Upper lobe of left lung (tissue), 6 donors: Measurements from ENCODE around the gene CLDN11. TPM values are rescaled to one million over a fixed set of nuclear protein-coding genes. Genes with fewer than 3 reads are reported as not detected.

Experiments
- ATAC-seq, 2 donors: fragments of 200-7000 bp; cut with Tn5 transposase; one replicate each; pipeline ENCODE4 v1.9.1; 2022; ENCODE audit warnings: mild to moderate bottlenecking in 2 of 2, moderate library complexity in 2 of 2; ENCODE audit not compliant: low FRiP score in 2 of 2
- DNase-seq, 2 donors: peaks; one replicate each; pipeline ENCODE4 v3.0.0-alpha.2; 2019 to 2020
- H3K27ac ChIP-seq, 4 donors: fragments of 200-600 bp; sonication (generic); one replicate each; pipeline ENCODE4 v1.5.1; 2016 to 2019
- H3K27me3 ChIP-seq, 4 donors: fragments of 200-600 bp; sonication (generic); one replicate each; pipeline ENCODE4 v1.5.1; 2017 to 2019
- H3K36me3 ChIP-seq, 4 donors: fragments of 200-600 bp; sonication (generic); one replicate each; pipeline ENCODE4 v1.5.1; 2016 to 2019
- H3K4me1 ChIP-seq, 4 donors: fragments of 200-600 bp; sonication (generic); one replicate each; pipeline ENCODE4 v1.5.1; 2018 to 2019
- H3K4me3 ChIP-seq, 4 donors: fragments of 200-600 bp; sonication (generic); one replicate each; pipeline ENCODE4 v1.5.1; 2017 to 2019; ENCODE audit warnings: mild to moderate bottlenecking in 2 of 4, moderate library complexity in 1 of 4
- H3K9me3 ChIP-seq, 4 donors: fragments of 200-600 bp; sonication (generic); one replicate each; pipeline ENCODE4 v1.5.1; 2018 to 2019
- CTCF ChIP-seq, 6 experiments: fragments of 450-650 bp in 4 of 6; fragments of 200-600 bp in 2 of 6; sonication (generic) in 2 of 6; IDR thresholded peaks; one replicate each; pipeline ENCODE4 v1.5.1; 2016 to 2019; ENCODE audit warnings: antibody characterized with exemption in 6 of 6
- EP300 ChIP-seq, 4 donors: sonication (generic); formaldehyde crosslinking; IDR thresholded peaks; one replicate each; pipeline ENCODE4 v1.5.1; 2017; ENCODE audit warnings: antibody characterized with exemption in 4 of 4, control low read depth in 2 of 4
- POLR2A ChIP-seq, 4 donors: fragments of 450-650 bp; IDR thresholded peaks; one replicate each; pipeline ENCODE4 v1.5.1; 2016 to 2017; ENCODE audit warnings: antibody characterized with exemption in 4 of 4, mild to moderate bottlenecking in 2 of 4
- POLR2AphosphoS5 ChIP-seq, 2 donors: sonication (generic); formaldehyde crosslinking; IDR thresholded peaks; one replicate each; pipeline ENCODE4 v1.5.1; 2017; ENCODE audit warnings: antibody characterized with exemption in 2 of 2
- WGBS, 2 donors: methylation state at CpG; one replicate each; pipeline ENCODE4 v1.1.5; 2017 to 2018; 5-methylcytosine and 5-hydroxymethylcytosine counted together
- total RNA-seq, 6 donors: library from RNA; depleted of rRNA in 4 of 6; stranded (reverse); fragments of >200 nt in 4 of 6; gene quantifications; one replicate each; pipeline versions ENCODE4 v1.1.0 to v1.2.1, GENCODE V29; 2016 to 2021
- donor health status: DM: no; HTN: no; CAD: no; lungs with moderate emphysema.
- donor health status: DM: no; HTN: yes; CAD: no; lungs with severe emphysema.

CLDN11 gene
- total RNA-seq, 6 donors from 2014 or later: 2.1 to 17.1 (median 6.0) TPM

DNA sequence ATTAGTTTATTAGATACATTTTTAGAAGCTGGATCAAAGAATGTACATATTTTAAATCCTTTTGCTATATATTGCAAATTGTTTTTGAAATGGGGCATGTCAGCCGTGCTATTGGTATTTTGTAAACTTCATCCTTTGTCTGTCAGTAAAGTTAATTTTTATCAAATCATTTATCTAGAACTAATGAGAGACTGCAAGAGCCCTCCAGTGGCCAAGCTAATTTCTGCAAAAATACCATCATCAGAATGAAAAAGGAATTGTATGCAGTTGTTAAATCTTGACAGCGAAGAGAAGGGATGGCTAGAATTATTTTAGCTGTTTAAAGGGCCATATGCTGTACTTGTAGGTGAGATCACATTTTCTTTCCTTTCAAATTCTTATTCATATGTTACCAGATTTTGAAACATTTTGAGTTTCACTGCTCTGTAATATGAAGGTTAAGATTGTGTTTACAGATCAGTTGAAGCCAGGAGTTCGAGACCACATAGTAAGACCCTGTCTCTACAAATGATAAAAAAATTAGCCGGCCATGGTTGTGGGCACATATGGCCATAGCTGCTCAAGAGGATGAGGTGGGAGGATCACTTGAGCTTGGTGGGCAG, 8.1 kb upstream of the CLDN11 start:
- no peaks in the 10 kb centered on the region for H3K27me3 ChIP-seq
- no peak for ATAC-seq
- TF ChIP-seq CTCF (IDR thresholded peaks at IDR 0.05) (peak in 5 of 6 experiments; percentile 11 to 47 (median 38)), EP300 (IDR thresholded peaks at IDR 0.05) (no peak)
- no peaks in the 10 kb centered on the region for H3K36me3 ChIP-seq
- H3K9me3 ChIP-seq: no peaks in the 10 kb centered on the region
- DNase-seq: no peak
- WGBS, 2 donors: 51 to 62% methylated on average over 4 of the region's 4 CpGs
- no peak overlapping the region for H3K27ac ChIP-seq
- H3K4me3 ChIP-seq: no peak overlapping the region
- no peaks in the 10 kb centered on the region for H3K4me1 ChIP-seq

DNA sequence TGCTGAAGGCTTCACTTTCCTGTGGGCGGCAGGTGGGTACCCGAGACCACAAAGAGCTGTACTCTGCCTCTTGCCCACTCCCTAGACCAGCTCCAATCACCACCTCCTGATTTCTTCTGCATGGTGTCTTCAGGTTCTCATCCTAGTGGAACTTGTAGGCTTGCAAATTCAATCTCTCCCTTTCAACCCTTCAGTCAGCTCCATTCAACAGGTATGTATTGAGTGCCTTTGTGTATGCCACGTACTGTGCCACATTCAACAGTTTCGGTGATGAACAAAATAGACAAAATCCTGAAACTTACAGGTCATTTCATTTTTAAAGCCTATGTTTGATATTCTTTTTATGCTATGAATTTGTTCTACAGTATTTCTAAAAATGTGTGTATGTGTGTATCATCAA, 5.4 kb upstream of the CLDN11 start:
- no peak overlapping the region for H3K4me3 ChIP-seq
- no peaks in the 10 kb centered on the region for H3K36me3 ChIP-seq
- H3K27me3 ChIP-seq: peaks cover 0 to 1% (median under 1%) of the 10 kb centered on the region in 4 donors
- TF ChIP-seq POLR2AphosphoS5 (IDR thresholded peaks at IDR 0.05): no peak
- peaks cover 1 to 5% (median 2%) of the 10 kb centered on the region in 4 donors for H3K4me1 ChIP-seq
- ATAC-seq (no peak), DNase-seq (no peak)
- H3K27ac ChIP-seq: no peak overlapping the region
- no peaks in the 10 kb centered on the region for H3K9me3 ChIP-seq
- 95 to 97% methylated on average over 4 of the region's 4 CpGs for WGBS, 2 donors

GRCh38 chr3:170414202-170414663, 4.4 kb upstream of the CLDN11 start:
- TF ChIP-seq CTCF (IDR thresholded peaks at IDR 0.05): peak; percentile 53 to 88 (median 84)
- no peak for TF ChIP-seq POLR2A (IDR thresholded peaks at IDR 0.05)
- Histone ChIP-seq H3K4me3 (no peak overlapping the region), H3K27ac (no peak overlapping the region), H3K27me3 (peaks cover 0 to 11% (median 8%) of the 10 kb centered on the region in 4 donors), H3K36me3 (no peaks in the 10 kb centered on the region), H3K4me1 (peaks cover 10 to 14% (median 12%) of the 10 kb centered on the region in 4 donors), H3K9me3 (no peaks in the 10 kb centered on the region)
- ATAC-seq: peak; percentile 66 to 81
- 31 to 35% methylated on average over 5 of the region's 5 CpGs for WGBS, 2 donors
- peak in 1 of 2 donors; percentile 35 for DNase-seq

DNA sequence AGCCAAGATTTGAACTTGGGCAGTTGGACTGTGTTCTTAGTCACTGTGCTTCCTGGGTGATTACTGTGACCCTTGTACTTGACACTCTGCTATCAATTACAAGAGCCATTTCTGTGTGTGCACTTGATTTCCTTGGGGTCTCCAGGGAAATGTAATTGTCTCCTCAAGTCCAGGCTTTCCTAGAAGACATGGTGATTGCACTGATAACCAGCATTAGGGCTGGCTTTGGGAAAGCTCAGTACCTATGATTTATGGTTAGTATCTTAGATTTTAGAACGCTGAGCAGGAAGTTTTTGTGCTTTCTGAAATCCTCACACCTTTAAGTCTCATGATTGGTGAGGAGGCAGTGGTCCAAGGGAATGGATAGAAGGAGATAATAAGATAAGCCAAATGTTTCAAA, 1.6 kb upstream of the CLDN11 start:
- TF ChIP-seq EP300 (IDR thresholded peaks at IDR 0.05): no peak
- TF ChIP-seq POLR2A (IDR thresholded peaks at IDR 0.05): no peak
- TF ChIP-seq CTCF (IDR thresholded peaks at IDR 0.05): no peak
- TF ChIP-seq POLR2AphosphoS5 (IDR thresholded peaks at IDR 0.05): no peak
- no peaks in the 10 kb centered on the region for H3K36me3 ChIP-seq
- no peaks in the 10 kb centered on the region for H3K9me3 ChIP-seq
- H3K27me3 ChIP-seq: peaks cover 0 to 20% (median 14%) of the 10 kb centered on the region in 4 donors
- WGBS, 2 donors: 70 to 83% methylated on average over 1 of the region's 1 CpG
- DNase-seq: no peak
- H3K27ac ChIP-seq: no peak overlapping the region
- no peak overlapping the region for H3K4me3 ChIP-seq
- ATAC-seq: no peak
- peaks cover 17 to 24% (median 20%) of the 10 kb centered on the region in 4 donors for H3K4me1 ChIP-seq

DNA sequence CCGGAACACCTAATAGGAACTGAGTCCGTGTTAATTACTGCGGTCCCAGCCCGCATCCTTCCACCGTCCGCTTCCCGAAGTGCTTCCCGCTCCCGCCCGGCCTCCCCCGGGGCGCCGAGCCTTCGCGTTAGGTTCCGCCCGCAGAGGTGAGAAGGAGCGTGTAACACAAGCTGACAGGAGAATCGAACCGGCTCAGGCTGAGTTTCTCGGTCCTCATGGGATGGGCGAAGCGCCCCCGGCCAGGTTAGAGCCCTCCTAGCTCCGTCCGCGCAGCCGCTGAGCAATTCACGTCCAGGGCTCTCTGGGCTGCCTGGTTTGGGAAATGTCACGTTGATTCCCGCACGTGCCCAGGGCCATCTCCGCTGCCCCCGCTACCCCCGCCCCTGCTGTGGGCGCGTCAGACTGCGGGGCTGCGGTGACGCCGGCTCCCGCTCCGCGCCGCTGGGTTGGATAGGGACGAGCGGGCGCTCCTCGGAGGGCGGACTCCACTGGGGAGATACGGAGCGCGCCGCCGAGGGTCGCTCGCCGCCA, 954 bp downstream of the CLDN11 start:
- DNase-seq (peak in 1 of 2 donors; percentile 88), ATAC-seq (peak; percentile 68 to 78)
- no peaks in the 10 kb centered on the region for H3K36me3 ChIP-seq
- peaks cover 0 to 20% (median 14%) of the 10 kb centered on the region in 4 donors for H3K27me3 ChIP-seq
- WGBS, 2 donors: 2 to 12% methylated on average over 7 to 37 of the region's 58 CpGs
- H3K9me3 ChIP-seq: no peaks in the 10 kb centered on the region
- peak in 1 of 2 donors; percentile 18 for TF ChIP-seq POLR2AphosphoS5 (IDR thresholded peaks at IDR 0.05)
- TF ChIP-seq EP300 (IDR thresholded peaks at IDR 0.05): no peak
- H3K27ac ChIP-seq: peak overlapping the region; percentile 71 to 87 (median 80)
- H3K4me1 ChIP-seq: peaks cover 17 to 24% (median 20%) of the 10 kb centered on the region in 4 donors
- H3K4me3 ChIP-seq: peak overlapping the region in 3 of 4 donors; percentile 45 to 58 (median 54)
